Dermis blood vessel endothelial cell (primary cell): ENCODE data around the gene BBS9. TPM values are rescaled to one million over a fixed set of nuclear protein-coding genes. Genes with fewer than 3 reads are reported as not detected.
A peak's percentile ranks its signal among the peaks of the same experiment; 100 is the strongest.
"Not testable (repeated sequence)": the region's sequence is repeated elsewhere in the genome, so short reads cannot be mapped to it uniquely, and the experiment has no call there.

Source experiments
- DNase-seq: peaks from one replicate; pipeline ENCODE4 v3.0.0; 2010
- total RNA-seq: library from RNA; depleted of rRNA; stranded (reverse); fragments of >200 nt; gene quantifications from 2 replicates; pipeline ENCODE4 v1.2.3, GENCODE V29; 2014

Gene BBS9
- 13.1 and 15.4 TPM in 2 replicates for total RNA-seq

DNA sequence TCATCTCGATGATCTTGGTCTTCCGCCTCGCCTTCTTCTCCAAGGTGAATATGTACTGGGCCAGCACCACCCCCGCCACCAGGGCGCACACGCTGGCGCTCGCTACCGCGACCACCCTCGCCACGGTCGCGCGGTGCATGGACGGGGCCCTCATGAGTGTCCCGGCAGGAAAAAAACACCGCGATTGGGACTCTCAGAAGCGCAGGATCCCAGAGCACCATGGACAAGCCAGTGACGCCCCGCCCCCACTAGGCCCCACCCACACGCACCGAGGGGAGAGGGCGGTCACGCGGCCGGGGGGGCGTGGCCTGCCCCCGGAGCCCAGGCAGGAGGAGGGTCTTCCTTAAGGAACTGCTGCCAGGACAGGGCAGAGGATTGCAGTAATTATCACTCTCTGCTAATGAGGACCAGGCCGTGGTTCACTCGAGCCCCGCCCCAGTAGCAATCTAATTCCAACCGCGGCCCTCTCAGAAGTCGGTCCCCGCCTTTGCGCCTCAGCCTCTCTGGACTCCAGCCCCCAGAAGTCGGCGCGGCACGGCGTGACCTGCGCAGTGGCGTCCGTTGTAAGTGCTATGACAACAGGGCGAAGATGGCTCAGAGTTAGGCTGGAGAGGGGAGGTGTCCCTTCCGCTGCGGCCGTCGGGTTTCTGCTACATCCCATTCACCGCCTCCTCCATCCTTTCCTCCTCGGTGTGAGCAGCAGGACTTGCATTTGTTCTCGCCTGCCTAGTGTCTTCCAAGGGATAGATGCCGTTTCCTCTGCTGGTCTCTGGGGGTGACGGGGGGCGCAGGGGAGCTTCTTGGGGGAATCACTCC lies at the start of gene BBS9:
BBS9 (plus strand) TSS at position 575 of the 816 bp plus-strand sequence. CDS start 16,689 bp downstream, outside the sequence.
- peak; percentile 94 for DNase-seq

DNA sequence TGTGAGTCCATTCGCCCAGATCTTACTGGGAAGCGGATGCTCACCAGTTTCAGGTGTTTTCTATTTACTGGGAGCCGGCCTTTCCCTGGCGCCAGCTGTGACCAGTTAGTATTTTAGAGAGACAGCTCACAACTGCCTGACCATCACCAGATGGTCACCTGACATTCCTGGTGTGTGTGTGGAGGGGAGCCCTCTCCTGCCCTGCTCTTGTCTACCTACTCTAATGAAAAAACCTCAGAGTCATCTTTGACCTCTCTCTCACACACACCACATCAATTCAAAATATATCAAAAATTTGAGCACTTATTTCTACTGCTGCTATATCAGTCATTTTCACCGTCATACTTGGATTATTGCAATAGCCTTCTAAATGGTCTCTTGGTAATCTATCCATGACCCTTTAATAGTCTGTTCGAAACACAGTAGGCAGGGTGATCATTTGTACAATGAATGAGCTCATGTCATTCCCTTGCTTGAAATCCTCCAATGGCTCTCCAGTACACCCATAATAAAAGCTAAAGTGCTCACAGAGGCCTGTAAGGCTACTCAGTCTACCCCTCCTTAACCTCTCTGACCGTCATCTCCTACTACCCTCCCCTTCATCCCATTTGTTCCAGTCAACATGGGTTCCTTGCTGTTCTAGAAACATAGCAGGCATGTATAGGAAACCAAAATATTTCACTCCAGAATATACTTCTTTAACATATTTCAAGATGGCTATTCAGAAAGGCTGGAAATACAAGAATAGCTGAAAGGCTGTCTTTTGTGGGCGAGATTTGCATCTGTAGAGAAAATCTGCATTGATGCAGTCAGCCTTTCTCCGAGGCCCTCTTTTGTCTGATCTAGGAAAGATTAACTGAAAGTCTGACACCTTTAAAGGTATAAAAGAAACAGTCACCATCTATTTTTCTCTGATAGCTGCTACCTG lies 49.3 kb upstream of the BBS9 start:
- no peak for DNase-seq

DNA sequence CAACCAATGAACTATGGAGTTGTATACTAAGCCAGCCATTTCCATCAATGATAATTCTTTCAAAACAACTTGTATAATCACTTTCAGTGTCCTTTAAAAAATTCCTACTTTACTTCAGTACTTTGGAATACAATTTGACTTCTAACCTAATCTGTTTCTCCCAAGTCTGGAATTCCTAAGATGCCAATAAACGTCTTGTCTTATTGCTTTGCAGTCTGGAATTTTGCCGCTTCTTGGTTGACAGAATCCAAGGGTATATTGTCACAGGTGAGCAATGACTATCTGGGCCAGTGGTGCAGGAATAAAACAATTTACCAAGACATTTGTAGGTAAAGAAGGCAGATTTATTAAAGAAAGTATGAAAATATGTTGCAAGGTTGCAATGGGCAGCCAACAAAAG lies 42.0 kb upstream of the BBS9 start:
- DNase-seq = no peak

GRCh38 chr7:33087858-33088257 lies 41.5 kb upstream of the BBS9 start:
- DNase-seq = no peak

DNA sequence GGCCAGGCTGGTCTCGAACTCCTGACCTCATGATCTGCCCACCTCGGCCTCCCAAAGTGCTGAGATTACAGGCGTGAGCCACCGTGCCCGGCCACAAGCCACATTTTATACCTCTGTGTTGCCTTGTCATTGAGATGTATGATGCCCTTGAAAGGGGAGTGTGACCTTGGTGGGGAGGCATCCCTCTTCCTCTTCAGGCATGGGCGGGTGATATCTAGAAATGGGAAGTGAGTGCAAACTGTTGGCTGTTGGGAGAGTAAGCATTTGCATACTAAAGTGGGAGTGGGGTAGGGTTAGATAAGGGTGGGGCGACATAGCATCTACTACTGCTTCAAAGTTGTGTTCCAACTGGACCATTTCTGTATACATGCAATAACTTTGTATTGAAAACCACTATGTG lies 40.2 kb upstream of the BBS9 start:
- no peak for DNase-seq

DNA sequence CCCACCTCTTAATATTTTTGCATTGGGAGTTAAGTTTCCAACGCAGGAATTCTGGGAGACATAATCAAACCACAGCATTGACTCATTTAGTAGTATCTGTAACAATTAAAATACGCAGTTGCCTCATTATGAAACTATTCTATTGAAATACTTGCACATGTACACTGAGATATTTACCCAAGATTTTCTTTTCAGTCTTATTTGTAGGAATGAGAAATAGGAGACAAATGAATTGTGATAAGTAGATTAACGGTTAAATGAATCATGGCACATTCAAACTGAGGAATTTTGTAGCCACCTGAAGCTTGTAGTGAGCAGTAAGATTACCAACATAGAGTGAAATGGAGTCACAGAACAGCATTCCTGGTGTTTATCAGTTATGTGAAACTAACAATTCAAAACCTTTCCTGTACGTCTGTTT lies 38.2 kb upstream of the BBS9 start:
- DNase-seq = no peak

GRCh38 chr7:33091641-33092191 lies 37.6 kb upstream of the BBS9 start:
- peak; percentile 15 for DNase-seq

- no peak for DNase-seq
Measured at GRCh38 chr7:33093266-33093665, 36.1 kb upstream of the BBS9 start.

GRCh38 chr7:33094745-33095275 lies 34.6 kb upstream of the BBS9 start:
- not testable (repeated sequence) for DNase-seq

DNA sequence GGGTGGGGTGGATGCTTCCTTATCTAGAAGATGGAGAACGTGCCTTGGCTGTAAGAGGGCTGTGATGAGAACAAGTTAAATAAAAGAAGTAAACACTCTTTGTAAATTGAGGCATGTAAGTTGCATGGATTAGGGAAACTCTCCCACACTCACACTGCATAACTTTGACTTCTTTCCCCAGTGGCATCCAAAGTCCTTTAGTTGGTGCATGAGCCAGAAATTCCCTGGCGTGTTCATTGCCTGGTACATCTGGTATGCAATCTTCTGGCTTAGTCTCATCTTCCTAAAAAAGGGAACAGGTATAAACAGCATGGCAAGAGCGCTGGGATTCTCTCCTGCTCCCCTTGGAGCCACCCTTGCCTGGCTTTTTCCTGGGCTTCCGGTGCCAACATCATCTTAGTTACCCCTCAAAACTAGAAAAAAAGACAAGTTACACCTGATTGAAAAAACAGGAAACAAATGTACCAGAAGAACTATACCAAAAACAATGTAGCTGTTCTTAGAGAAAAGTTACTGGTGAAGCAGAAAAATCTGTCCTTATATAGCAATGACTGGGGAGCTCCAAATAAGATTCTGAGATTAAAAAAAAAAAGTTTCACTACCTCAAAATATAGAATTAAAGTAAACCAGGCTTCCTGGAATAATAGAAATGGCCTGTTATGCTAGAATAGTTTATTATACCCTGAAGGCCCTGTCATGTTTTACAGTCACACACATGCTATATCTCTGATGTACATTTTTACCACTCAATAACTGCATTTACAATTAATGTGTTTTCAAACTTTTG lies 30.0 kb upstream of the BBS9 start:
- DNase-seq = no peak

- no peak for DNase-seq
Measured at GRCh38 chr7:33100770-33101169, 28.6 kb upstream of the BBS9 start.

- DNase-seq = no peak
Measured at GRCh38 chr7:33101906-33102305, 27.5 kb upstream of the BBS9 start.

- DNase-seq = peak; percentile 62
Measured at GRCh38 chr7:33107136-33108066, 22.0 kb upstream of the BBS9 start.

- no peak for DNase-seq
Measured at GRCh38 chr7:33108554-33109004, 20.8 kb upstream of the BBS9 start.

- peak; percentile 79 for DNase-seq
Measured at GRCh38 chr7:33109005-33109757, 20.2 kb upstream of the BBS9 start, which contains the start of gene RP9. Gene RP9 (minus strand): TSS chr7:33109404. CDS start chr7:33109372, 32 bp downstream.

- peak; percentile 10 for DNase-seq
Measured at GRCh38 chr7:33109758-33110238, 19.6 kb upstream of the BBS9 start.

DNA sequence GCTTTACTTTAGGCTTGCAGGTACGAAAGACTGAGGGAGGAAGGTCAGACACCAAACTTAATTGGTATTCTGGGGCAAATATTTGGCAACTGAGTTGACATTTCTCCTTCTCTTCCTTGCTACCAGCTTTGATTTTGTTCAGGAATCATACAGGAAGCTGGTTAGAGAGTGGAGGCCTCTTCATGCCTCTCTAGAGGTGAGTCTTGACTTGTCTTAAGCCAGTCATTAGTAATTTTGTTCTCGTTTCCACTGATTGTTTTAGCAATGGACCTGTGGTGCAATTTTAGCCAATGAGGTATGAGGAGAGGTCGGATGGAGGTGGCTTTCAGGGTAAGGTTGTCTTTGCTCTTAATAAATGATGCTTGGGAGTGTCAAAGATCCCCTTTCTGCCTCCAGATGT lies 17.8 kb upstream of the BBS9 start:
- no peak for DNase-seq

- DNase-seq = no peak
Measured at GRCh38 chr7:33114976-33115375, 14.4 kb upstream of the BBS9 start.

DNA sequence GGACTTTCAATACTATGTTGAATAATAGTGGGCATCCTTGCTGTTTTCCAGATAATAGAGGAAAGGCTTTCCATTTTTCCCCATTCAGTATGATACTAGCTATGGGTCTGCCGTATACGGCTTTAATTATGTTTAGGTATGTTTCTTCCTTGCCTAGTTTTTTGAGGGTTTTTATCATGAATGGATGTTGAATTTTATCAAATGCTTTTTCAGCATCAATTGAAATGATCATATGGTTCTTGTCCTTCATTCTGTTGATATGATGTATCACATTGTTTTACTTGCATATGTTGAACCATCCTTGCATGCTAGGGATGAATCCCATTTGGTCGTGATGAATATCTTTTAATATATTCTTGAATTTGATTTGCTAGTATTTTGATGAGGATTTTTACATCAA lies 11.0 kb upstream of the BBS9 start:
- no peak for DNase-seq

DNA sequence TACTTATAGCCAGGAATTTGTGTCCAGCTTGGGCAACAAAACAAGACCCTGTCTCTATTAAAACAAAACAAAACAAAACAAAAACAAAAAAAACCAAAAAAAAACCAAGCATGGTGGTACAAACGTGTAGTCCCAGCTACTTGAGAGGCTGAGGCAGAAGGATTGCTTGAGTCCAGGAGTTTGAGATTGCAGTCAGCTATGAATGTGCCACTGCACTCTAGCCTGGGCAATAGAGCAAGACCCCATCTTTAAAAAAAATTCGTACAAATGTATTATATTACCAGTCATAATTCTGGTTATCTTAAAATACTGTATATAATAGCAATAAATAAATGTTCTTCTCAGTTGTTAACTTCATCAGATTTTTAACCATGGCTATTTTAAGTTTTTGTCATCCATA lies 2.3 kb upstream of the BBS9 start:
- no peak for DNase-seq
